Measurements from ENCODE around the gene CFP.

Gene CFP

GRCh38 chrX:47576021-47576898 is 53.5 kb downstream of the CFP start:
- Histone ChIP-seq H3K4me1 (ENCODE audit: control insufficient read depth, low read length) (no peaks in the 10 kb centered on the region), H3K27ac (ENCODE audit: low read depth, low read length) (no peak overlapping the region), H3K4me3 (ENCODE audit: low read length) (no peak overlapping the region), H4K20me1 (ENCODE audit: control insufficient read depth, insufficient read depth, low read depth, low read length) (no peaks in the 10 kb centered on the region), H3K9me3 (ENCODE audit: control insufficient read depth, insufficient read depth, low read length) (no peaks in the 10 kb centered on the region), H3K36me3 (ENCODE audit: control insufficient read depth, low read length) (peaks cover 6% of the 10 kb centered on the region; the same call in 1 of the 2 replicates), H3K27me3 (ENCODE audit: control insufficient read depth, low read length) (peaks cover 5% of the 10 kb centered on the region), H3K79me2 (ENCODE audit: control insufficient read depth, low read length) (no peaks in the 10 kb centered on the region), H3K4me2 (ENCODE audit: low read length) (no peak overlapping the region), H3K9me2 (replicated peaks; ENCODE audit: control insufficient read depth, low read length) (no peaks in the 10 kb centered on the region), H3F3A (ENCODE audit: control insufficient read depth, insufficient read depth) (no peaks in the 10 kb centered on the region)
- no peak for TF ChIP-seq EZH2phosphoT487 (IDR thresholded peaks at IDR 0.05; ENCODE audit: borderline replicate concordance, low read length)
- TF ChIP-seq CTCF (IDR thresholded peaks at IDR 0.05; ENCODE audit: low read depth, low read length, poor library complexity, severe bottlenecking): no peak

DNA sequence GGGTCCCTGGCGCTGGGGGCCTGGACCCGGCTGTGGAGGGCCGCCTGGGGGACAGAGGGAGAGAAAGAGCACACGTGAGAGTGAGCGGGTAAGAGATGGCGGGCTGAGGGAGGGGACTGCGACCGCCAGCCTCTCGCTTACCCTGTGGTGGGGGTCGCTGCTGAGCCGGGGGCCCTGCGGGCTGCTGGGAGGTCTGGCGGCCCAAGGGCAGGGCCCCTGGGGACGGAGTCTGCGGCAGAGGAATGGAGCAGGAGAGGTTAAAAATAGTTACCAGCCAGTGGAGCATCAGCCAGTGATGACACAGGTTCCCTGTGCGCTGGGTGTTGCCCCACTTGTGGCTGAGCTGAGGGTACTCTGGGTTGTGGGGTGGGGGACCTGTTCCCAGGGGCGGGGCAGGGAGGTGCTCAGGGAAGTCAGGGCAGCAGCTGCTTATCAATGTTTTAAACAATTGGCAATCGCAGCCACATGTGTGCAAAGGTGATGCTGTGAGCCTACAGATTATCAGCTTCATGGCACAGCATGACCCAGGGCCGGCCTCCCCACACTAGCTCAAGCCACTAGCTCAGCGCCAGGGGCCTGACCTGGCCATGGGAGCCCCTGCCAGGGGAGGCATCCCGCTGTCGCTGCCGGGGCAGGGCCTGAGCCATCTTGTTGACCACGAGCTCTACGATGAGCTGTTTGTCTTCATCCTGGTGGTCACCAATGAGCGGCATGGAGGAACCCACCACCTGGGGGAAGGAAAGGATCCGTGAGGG is 55.0 kb downstream of the CFP start:
- no peaks in the 10 kb centered on the region for H4K20me1 ChIP-seq (ENCODE audit: control insufficient read depth, insufficient read depth, low read depth, low read length)
- no peaks in the 10 kb centered on the region for H3K9me2 ChIP-seq (replicated peaks; ENCODE audit: control insufficient read depth, low read length)
- no peak overlapping the region for H3K27ac ChIP-seq (ENCODE audit: low read depth, low read length)
- H3K9me3 ChIP-seq (ENCODE audit: control insufficient read depth, insufficient read depth, low read length): no peaks in the 10 kb centered on the region
- no peak overlapping the region for H3K4me2 ChIP-seq (ENCODE audit: low read length)
- H3K36me3 ChIP-seq (ENCODE audit: control insufficient read depth, low read length): peaks cover 7% of the 10 kb centered on the region; the same call in 1 of the 2 replicates
- peaks cover 4% of the 10 kb centered on the region; the same call in 1 of the 2 replicates for H3K27me3 ChIP-seq (ENCODE audit: control insufficient read depth, low read length)
- H3K4me1 ChIP-seq (ENCODE audit: control insufficient read depth, low read length): no peaks in the 10 kb centered on the region
- no peaks in the 10 kb centered on the region for H3F3A ChIP-seq (ENCODE audit: control insufficient read depth, insufficient read depth)
- H3K4me3 ChIP-seq (ENCODE audit: low read length): no peak overlapping the region
- H3K79me2 ChIP-seq (ENCODE audit: control insufficient read depth, low read length): no peaks in the 10 kb centered on the region
- TF ChIP-seq EZH2phosphoT487 (IDR thresholded peaks at IDR 0.05; ENCODE audit: borderline replicate concordance, low read length): no peak
- TF ChIP-seq CTCF (IDR thresholded peaks at IDR 0.05; ENCODE audit: low read depth, low read length, poor library complexity, severe bottlenecking): no peak

GRCh38 chrX:47574076-47574546 is 55.6 kb downstream of the CFP start:
- H3K4me1 ChIP-seq (ENCODE audit: control insufficient read depth, low read length): no peaks in the 10 kb centered on the region
- H3K4me3 ChIP-seq (ENCODE audit: low read length): no peak overlapping the region
- TF ChIP-seq EZH2phosphoT487 (IDR thresholded peaks at IDR 0.05; ENCODE audit: borderline replicate concordance, low read length): no peak
- TF ChIP-seq CTCF (IDR thresholded peaks at IDR 0.05; ENCODE audit: low read depth, low read length, poor library complexity, severe bottlenecking): no peak
- H3K36me3 ChIP-seq (ENCODE audit: control insufficient read depth, low read length): peaks cover 13% of the 10 kb centered on the region
- no peaks in the 10 kb centered on the region for H4K20me1 ChIP-seq (ENCODE audit: control insufficient read depth, insufficient read depth, low read depth, low read length)
- no peaks in the 10 kb centered on the region for H3F3A ChIP-seq (ENCODE audit: control insufficient read depth, insufficient read depth)
- H3K4me2 ChIP-seq (ENCODE audit: low read length): no peak overlapping the region
- no peaks in the 10 kb centered on the region for H3K79me2 ChIP-seq (ENCODE audit: control insufficient read depth, low read length)
- no peaks in the 10 kb centered on the region for H3K9me2 ChIP-seq (replicated peaks; ENCODE audit: control insufficient read depth, low read length)
- peaks cover under 1% of the 10 kb centered on the region; the same call in 1 of the 2 replicates for H3K27me3 ChIP-seq (ENCODE audit: control insufficient read depth, low read length)
- H3K27ac ChIP-seq (ENCODE audit: low read depth, low read length): no peak overlapping the region
- no peaks in the 10 kb centered on the region for H3K9me3 ChIP-seq (ENCODE audit: control insufficient read depth, insufficient read depth, low read length)
